Medulla oblongata (tissue), 1 donor: ENCODE data around the gene PRRG1.
"Not testable (repeated sequence)": the region's sequence is repeated elsewhere in the genome, so short reads cannot be mapped to it uniquely, and the experiment has no call there.

Source experiments
- DNase-seq: peaks from one replicate; pipeline ENCODE4 v3.0.0-alpha.2; 2015; ENCODE audit errors: extremely low spot score

Gene PRRG1

DNA sequence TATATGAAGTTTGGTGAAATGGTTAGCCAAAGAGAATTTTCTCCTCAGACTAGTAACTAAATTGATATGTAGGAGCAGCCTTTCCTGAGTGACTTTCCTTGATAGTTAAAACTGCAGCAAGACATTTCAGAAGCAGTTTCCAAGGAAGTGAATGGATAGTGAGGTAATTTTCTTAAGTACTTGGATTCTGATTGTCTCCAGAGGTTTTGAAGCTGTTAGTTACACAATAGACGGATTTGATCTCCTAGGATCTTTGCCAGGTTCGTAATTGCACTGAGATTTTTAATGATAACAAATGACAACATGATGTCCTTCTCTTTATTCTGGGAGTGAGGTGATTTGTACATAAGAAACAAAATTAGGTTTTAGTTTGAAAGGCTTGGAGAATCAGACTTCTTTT, 29.2 kb downstream of the PRRG1 start:
- no peak for DNase-seq

DNA sequence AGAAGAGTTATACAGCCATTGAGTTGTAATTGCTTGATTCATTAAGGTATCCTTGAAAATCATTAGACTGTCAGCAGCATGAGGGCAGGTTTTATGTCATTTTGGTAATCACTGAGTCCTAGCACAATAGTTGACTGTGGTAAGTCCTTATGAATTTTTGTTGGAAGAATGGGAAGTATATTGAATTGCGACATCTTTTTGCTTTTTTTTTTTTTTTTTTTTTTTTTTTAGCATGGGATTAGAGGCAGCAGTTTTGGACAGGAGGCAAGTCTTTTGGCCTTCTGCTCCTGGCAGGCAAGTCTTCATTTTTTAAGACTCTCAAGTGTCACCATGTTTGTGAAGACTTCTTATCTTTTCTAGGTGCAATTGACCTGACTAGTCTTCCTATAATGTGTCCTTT, 29.7 kb downstream of the PRRG1 start:
- DNase-seq = no peak

DNA sequence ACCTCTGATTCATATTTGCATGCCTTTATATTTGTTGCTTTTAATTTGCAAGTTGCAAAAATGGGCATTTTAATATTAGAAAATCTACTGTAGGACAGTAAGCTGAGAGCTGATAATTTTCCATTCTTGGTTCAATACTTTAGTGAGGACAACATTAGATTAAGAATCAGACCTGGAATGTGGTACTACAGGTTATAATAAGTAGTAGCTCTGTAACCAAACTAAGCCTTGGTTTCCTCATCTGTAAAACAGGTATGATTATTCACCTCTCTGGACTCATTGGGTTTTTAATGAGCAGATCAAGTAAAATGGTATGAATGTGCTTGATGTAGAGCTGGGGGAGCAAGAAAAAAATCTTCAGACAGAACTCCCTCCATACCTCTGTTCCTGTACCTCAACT, 31.1 kb downstream of the PRRG1 start:
- no peak for DNase-seq

DNA sequence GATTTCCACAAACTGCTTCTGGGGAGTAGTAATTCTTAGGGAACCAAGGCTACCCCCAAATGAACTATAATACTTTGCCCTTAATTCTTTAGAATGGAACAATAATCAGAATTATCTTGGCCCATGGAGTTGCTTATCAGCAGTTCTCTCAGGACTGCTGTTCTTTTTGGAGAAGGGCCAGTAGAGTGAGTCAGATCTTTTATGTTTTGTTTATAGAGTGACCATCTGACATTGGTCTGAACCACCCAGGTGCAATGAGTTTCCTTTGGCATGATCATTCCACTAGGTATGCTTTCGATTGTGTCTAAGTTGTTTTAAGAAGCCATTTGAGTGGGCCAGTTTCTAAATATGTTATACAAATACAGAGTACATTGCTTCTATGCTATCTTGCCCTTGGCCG, 31.8 kb downstream of the PRRG1 start:
- no peak for DNase-seq

DNA sequence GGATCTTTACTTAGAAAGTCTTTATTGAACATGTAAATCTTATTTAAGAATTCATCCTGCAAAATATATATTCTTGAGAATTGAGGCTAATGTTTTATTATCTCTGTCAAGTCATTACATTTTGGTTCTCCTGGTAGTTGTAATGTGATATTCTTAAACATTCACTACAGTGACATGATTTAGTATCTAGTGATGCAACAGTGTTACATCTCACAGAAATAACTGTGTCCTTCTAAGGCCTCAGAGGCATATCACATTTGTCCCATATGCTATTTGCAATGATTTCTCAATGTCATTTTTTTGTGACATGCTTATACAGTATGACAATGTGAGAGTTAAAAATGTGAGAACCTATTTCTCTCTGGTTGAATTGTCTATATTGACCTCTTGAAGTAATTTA, 34.1 kb downstream of the PRRG1 start:
- no peak for DNase-seq

DNA sequence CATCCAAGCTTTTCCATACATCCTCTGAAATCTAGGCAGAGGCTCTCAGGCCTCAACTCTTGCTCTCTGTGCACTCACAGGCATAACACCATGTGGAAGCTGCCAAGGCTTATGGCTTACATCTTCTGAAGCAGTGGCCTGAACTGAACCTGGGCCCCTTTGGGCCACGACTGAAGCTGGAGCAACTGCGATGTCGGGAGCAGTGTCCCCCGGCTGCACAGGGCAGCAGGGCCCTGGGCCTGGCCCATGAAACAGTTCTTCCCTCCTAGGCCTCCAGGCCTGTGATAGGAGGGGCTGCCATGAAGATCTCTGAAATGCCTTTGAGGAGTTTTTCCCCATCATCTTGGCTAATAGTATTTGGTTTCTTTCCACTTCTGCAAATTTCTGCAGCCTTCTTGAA, 39.2 kb downstream of the PRRG1 start:
- no peak for DNase-seq

DNA sequence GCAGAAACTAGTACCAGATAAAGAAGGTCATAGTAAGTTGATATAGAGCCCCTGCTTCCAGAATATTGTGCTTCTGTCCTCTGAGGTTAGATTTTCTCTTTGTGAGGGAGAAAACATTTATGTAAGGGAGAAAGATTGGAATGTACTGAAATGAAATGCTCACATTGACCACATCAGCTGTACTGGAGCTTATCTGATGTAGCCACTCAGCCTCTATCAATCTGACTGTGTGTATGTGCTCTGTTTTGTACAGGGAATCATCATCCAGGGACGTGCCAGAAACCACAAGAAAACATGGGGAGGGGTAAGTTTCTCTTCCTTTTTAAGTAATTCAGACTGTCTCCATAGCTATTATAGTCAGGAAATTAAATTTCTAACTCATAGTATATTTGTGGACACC, 56.8 kb downstream of the PRRG1 start:
- DNase-seq = no peak

DNA sequence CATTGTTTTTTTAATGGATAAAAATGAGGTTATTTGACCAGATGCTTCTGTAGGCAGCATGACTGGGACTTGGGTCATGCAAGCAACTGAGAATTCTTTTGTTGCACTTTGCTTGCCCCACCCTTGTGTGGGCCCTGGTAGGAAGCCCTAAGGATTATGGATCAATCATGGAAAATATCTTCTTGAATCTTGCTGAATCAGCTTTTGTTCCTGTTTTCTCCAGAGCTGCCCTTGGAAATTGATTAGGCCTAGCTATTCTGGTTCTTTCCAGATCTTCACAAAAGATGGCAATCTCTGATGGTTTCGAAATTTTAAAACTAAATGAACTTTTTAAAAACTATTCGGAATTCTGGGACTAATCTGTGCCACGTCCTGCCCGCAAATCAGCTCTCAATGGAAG, 58.6 kb downstream of the PRRG1 start:
- no peak for DNase-seq

DNA sequence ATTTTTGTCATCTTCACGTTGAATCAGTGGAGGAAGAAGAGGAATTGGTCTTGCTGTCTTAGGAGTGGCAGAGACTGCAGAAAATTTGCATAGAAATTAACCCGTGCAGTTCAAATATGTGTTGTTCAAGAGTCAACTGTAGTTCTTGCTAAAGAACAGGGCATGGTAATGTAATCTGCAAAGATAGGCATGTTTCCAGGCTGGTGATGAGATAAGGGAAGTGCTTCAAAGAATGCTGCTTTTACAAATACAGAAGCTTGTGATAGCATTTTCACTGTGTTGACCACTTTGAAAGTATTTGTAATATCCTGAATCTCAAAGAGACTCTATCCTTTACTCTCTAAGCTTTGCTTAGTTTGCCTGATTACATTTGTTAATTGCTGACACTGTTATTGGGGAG, 60.1 kb downstream of the PRRG1 start:
- DNase-seq = no peak

DNA sequence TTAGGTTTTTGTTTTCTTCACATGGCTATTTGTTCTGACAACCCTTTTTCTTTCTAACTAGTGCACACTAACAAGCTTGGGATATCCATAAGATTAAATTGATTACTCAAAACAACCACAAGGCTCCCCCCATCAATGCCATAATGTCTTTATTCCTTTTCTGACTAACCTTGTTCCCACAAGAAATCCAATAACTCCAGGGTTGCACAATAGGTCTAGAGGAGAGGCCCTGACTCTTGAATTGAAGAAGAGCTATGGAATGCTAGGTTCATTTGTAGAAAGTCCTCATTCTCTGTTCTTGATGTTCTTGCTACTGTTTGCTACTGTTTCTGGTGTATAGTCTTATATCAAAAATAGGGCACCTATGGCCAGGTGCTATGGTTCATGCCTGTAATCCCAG, 71.0 kb downstream of the PRRG1 start:
- DNase-seq = no peak

DNA sequence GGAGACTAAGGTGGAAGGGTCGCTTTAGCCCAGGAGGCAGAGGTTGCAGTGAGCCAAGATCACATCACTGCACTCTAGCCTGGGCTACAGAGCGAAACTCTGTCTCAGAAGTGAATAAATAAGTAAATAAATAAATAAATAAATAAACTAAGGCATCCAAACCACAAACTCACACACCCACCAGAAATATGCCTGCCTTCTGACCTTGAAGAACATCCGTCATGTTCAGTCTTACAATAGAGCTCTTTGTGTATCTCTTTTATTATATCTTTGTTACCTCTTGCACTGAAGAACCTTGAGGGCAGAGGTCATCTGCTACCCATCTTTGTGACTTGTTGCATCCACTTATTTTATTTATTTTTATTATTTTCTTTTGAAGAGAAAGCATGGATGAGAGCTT, 71.6 kb downstream of the PRRG1 start:
- no peak for DNase-seq

DNA sequence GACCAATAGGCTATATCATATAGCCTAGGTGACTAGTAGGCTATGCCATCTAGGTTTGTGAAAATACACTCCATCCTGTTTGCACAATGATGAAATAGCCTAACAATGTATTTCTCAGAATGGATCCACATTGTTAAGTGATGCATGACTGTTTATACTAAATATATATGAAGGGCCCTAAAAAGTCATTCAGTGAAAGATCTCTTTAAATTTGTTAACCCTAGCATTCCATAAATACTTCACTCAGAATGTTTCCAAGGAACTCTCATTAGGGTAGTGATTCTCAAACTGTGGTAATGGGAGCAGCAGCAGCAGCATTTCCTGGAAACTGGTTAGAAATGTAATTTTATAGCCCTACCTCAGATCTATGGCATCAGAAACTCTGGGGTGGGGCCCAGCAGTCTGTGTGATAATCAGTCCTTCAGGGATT, 74.9 kb downstream of the PRRG1 start:
- DNase-seq = no peak

DNA sequence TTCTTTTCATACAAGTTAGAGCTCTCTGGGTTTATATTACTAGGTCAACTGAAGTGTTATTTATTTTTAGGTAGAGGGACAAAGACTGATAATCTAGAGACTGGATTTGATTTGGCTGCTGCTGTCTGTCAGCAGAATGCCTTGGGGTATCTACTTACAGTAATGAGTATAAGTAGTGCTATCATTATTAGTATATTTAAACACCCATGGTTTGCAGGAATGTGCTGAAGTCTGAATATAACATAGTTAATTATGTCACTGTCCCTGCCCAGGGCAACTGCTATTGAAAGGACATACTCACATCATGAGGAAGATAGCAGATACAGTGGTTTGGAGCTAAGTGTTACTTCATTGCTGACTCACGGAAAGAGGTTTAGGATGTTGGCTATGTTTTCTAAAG, 76.2 kb downstream of the PRRG1 start:
- no peak for DNase-seq

DNA sequence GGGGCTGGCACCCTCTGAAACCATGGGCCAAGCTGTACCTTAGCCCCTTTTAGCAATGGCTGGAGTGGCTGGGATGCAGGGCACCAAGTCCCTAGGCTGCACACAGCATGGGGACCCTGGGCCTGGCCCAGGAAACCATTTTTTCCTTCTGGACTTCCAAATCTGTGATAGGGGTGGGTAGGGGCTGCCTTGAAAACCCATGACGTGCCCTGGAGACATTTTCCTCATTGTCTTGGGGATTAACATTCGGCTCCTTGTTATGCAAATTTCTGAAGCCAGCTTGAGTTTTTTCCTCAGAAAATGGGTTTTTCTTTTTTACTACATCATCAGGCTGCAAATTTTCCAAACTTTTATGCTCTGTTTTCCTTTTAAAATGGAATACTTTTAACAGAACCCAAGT, 79.8 kb downstream of the PRRG1 start:
- not testable (repeated sequence) for DNase-seq

DNA sequence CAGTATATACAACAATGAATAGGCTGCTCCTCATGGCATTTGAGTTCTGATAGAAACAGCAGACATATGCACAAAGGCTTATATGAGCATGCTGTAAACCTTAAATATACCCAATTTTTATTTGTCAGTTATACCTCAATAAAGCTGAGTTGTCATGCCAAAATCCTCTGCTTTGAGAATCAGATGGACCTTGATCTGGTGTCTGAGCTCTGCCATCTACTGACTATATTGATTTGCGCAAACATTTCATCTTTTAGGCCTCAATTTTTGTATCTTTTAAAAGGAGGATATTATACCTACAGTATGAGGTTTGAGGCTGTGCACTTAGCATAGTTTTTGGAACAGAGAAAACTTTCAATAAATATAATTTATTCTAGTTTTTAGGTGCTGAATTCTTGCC, 85.2 kb downstream of the PRRG1 start:
- no peak for DNase-seq

DNA sequence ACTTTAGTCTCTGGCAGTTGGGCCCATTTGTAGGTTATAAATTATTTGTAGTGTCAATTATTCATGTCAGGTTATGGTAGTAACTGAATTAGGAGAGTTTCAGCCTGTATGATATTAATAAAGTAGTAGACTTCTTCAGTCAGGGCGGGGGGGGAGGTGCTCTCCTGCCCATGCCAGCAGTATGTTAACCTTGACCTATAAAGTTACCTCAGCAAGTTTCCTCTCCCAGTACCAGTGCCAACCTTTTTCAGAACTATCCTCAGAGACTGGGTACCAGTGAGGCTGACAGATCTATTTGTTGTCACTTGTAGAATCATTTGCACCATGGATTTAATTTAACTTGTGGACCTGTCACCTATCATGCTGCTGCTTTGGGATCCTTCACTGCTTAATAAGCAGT, 88.0 kb downstream of the PRRG1 start:
- DNase-seq = no peak

DNA sequence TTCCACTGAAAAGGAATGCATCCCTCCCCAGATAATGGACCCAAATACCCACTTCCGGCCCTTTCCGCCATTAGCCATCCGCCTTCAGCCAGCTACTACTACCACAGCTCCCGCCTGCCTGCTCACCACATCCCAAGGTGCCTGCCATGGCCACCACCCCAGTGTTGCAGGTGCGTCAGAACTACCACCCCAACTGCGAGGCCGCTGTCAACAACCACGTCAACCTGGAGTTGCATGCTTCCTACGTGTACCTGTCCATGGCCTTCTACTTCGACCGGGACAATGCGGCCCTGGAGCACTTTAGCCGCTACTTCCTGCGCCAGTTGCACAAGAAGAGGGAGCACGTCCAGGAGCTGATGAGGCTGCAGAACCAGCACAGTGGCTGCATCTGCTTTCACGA, 92.2 kb downstream of the PRRG1 start:
- DNase-seq = no peak

DNA sequence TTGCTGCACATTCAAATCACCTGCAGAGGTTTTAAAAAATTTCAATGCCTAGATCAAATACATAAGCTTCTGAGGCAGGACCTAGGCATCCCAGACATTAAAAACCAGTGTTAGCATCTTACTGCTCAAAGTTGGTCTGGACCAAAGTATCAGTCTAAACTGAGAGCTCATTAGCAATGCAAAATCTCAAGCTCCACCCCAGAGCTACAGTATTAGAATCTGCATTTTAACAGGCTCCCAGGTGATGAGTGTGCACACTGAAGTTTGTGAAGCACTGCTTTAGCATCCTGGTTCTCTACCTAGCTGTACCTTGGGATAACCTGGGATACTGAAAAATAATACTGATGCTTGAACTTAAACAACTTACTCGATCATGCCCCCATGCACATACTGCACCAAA, 96.0 kb downstream of the PRRG1 start:
- no peak for DNase-seq

DNA sequence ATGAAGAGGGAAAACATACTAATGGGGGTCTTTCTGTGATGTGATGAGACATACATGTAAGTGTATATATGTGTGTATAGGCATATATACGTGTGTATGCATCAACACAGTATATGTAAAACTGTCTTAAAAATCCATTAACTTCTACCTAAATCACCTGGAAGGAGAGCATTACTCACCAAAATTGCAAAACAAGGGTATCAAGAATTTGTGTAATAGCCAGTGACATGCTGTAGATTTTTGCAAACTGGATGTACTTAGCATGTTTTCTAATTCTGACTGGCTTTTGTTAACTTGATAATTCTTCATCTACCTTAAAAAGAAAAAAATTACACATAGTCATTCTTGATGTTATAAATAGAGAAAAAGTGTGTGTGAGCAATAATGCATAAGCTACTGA, 104.7 kb downstream of the PRRG1 start:
- no peak for DNase-seq

DNA sequence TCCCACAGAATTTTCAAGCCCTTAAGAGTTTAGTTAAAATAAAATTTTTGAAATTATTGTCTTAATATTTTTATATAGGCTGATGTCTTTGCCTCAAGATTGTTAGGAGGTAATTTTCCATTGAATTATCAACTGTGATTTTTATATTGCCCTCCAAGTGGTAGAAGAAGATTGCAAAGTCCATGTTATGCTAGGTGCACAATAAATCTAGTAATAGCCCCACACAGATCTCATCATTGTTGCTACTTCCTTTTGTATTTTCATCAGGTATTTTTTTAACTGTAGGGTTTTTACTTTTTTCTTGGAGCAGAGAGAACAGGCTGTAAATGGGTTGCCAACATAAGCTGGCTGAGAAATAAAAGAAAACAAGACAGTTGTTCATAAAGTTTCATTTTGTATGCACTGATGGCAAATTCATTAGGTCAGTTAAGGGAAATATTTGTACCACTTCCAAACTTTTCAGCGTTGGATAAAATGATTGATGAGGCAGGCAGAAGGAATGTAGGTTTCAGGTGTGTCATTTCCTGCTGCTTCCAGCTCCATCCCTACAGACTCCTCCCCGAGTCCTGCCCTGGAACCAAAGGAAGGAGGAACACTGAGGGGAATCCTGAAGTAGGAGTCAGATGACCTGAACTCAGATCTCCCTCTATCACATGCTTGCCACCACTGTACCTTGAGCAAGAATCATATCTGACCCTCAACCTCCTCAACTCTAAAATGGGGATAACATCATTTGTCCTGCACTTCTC, 105.5 kb downstream of the PRRG1 start:
- DNase-seq = no peak

DNA sequence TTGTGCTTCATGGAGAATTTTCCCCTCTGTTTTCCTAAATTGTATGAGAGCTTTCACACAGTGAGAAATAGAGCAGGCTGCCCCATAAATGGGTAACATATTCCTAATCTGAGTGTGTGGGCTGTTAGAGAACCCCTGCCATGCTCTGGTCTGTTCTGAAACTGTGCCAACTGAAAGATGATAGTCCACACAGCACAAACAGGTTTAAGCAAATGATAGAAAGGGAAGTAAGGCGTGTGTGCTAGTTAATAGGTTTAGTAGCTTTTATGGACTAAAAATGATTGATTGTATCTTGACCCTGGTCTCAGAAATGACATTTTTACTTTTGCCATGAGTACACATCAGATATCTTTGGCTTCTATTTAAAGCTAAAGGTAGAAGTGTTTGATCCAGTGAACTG, 106.2 kb downstream of the PRRG1 start:
- no peak for DNase-seq

DNA sequence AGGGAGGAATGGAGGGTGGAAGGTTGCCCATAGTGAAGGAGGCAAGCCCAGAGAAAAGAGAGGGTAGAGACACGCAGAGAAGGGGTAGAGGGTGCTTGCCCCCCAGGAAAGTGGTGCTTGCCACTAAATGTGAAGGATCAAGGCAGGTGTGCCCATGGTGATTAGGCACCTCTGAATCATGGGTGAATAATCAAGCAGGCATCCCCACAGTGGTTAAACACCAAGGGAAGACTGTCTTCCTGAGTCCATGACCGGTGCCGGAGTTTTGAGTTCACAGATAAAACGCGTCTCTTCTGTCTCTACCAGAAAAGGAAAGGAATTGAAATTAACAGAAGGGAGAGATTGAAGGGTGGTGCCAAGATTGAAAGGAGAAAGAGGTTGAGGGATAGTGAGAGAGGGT, 111.1 kb downstream of the PRRG1 start:
- not testable (repeated sequence) for DNase-seq

DNA sequence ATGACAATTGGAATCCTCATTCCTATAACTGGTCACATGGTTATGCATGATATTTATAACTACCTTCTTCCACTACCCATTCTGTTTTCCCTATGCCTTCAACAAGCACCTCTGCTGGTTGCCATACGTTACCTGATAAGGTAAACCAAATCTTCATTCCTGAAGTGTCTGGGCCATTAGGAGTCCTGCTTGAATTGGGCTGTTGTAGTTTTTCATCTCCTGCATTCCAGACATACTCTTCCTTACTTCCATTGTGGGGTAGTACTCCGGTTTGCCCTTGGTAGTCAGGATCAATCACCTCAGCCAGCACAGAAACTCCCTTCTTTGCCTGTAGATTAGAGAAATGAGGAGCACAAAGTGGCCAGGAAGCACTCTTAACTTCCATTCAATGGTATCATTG, 113.2 kb downstream of the PRRG1 start:
- DNase-seq = no peak

DNA sequence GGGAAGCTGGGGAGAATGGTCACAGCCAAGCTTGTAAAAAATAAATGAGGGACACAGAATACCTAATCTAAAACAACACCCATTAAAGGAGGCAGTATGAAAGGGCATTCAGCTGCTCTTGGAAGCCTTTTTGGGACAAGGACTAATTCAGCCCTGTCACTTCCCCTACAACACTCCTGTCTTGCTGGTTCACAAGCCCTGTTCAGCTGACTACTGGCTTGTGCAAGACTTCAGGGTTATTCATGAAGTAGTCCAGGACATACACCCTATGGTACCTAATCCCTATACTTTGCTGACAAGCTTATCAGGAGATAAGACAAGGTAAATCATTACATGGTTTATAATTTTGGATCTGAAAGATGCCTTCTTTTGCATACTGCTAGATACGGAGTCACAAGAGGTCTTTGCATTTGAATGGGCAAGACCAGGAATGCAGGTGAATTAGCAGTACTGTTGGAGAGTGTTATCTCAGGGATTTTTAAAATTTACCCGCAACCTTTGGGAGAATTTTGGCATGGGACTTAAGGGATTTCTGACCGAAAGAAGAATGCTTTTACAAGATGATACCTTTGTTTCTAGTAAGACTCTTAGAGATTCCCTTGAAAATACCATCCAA, 119.1 kb downstream of the PRRG1 start:
- no peak for DNase-seq
